GM19043 (cell line): ENCODE results near the gene NPAS3.

ENCODE experiments used
- ATAC-seq: cut with Tn5 transposase; IDR thresholded peaks from one replicate; pipeline ENCODE4 v1.9.1; 2021; ENCODE audit warnings: low read depth; ENCODE audit not compliant: unreplicated experiment

The NPAS3 gene

GRCh38 chr14:33527023-33527634 is 588.5 kb downstream of the NPAS3 start:
- no peak for ATAC-seq

- no peak for ATAC-seq
These were observed 590.0 kb downstream of the NPAS3 start for GRCh38 chr14:33528655-33529054.

GRCh38 chr14:33529787-33530757 is 591.4 kb downstream of the NPAS3 start:
- ATAC-seq, result no peak

- no peak for ATAC-seq
These were observed 593.9 kb downstream of the NPAS3 start for GRCh38 chr14:33532553-33532952.

- ATAC-seq, result no peak
These were observed 595.4 kb downstream of the NPAS3 start for GRCh38 chr14:33534104-33534503.

- no peak for ATAC-seq
These were observed 596.0 kb downstream of the NPAS3 start for GRCh38 chr14:33534632-33535031.

- no peak for ATAC-seq
These were observed 601.3 kb downstream of the NPAS3 start for GRCh38 chr14:33539918-33540357.

- no peak for ATAC-seq
These were observed 602.5 kb downstream of the NPAS3 start for GRCh38 chr14:33541171-33541570.

GRCh38 chr14:33542338-33543287 is 603.9 kb downstream of the NPAS3 start:
- ATAC-seq, result no peak

- ATAC-seq, result no peak
These were observed 607.0 kb downstream of the NPAS3 start for GRCh38 chr14:33545696-33546095.

GRCh38 chr14:33548606-33549005 is 609.9 kb downstream of the NPAS3 start:
- ATAC-seq, result no peak

- no peak for ATAC-seq
These were observed 613.3 kb downstream of the NPAS3 start for GRCh38 chr14:33551963-33552362.

GRCh38 chr14:33553706-33554278 is 615.1 kb downstream of the NPAS3 start:
- ATAC-seq, result no peak

- no peak for ATAC-seq
These were observed 616.3 kb downstream of the NPAS3 start for GRCh38 chr14:33554988-33555387.

- no peak for ATAC-seq
These were observed 617.2 kb downstream of the NPAS3 start for GRCh38 chr14:33555710-33556350.

GRCh38 chr14:33556382-33557121 is 617.9 kb downstream of the NPAS3 start:
- ATAC-seq, result no peak

- no peak for ATAC-seq
These were observed 622.2 kb downstream of the NPAS3 start for GRCh38 chr14:33560718-33561431.

- no peak for ATAC-seq
These were observed 623.0 kb downstream of the NPAS3 start for GRCh38 chr14:33561488-33562175.
